Mesenchymal stem cell (in vitro differentiated cells and primary cell): ENCODE results near the gene SPDYE3.
"Not testable (repeated sequence)": the region's sequence is repeated elsewhere in the genome, so short reads cannot be mapped to it uniquely, and the experiment has no call there.

Experiments used
- DNase-seq: peaks from one replicate; pipeline ENCODE4 v3.0.0-alpha.2; 2013
- H2AFZ ChIP-seq: one replicate; pipeline ENCODE4 v1.6.1; 2013; ENCODE audit warnings: low read depth, mild to moderate bottlenecking, control low read depth, inconsistent platforms, low read length, moderate library complexity
- H2AK5ac ChIP-seq: 2 replicates; pipeline ENCODE4 v1.6.1; 2013; ENCODE audit warnings: low read length, moderate library complexity, mild to moderate bottlenecking, inconsistent platforms; ENCODE audit not compliant: severe bottlenecking
- H2BK120ac ChIP-seq: one replicate; pipeline ENCODE4 v1.6.1; 2013; ENCODE audit warnings: low read depth, mild to moderate bottlenecking, inconsistent platforms, low read length, moderate library complexity
- H2BK12ac ChIP-seq, 2 experiments: one replicate each; pipeline ENCODE4 v1.6.1; 2013; ENCODE audit warnings: inconsistent platforms in 2 of 2, low read length in 2 of 2, mild to moderate bottlenecking in 2 of 2, moderate library complexity in 2 of 2, control low read depth in 1 of 2
- H2BK15ac ChIP-seq: one replicate; pipeline ENCODE4 v1.6.1; 2013; ENCODE audit warnings: mild to moderate bottlenecking, low read depth, inconsistent platforms; ENCODE audit not compliant: poor library complexity, severe bottlenecking
- H2BK5ac ChIP-seq: 2 replicates; pipeline ENCODE4 v1.6.1; 2013; ENCODE audit warnings: low read depth, mild to moderate bottlenecking, low read length, control low read depth, inconsistent platforms; ENCODE audit not compliant: poor library complexity, severe bottlenecking
- H3K14ac ChIP-seq, 2 experiments: one replicate each; pipeline ENCODE4 v1.6.1; 2013; ENCODE audit warnings: inconsistent platforms in 2 of 2, low read length in 2 of 2, control low read depth in 1 of 2, mild to moderate bottlenecking in 1 of 2, moderate library complexity in 1 of 2
- H3K18ac ChIP-seq, 2 experiments: one replicate each; pipeline ENCODE4 v1.6.1; 2013; ENCODE audit warnings: inconsistent platforms in 2 of 2, low read length in 2 of 2, control low read depth in 1 of 2, low read depth in 1 of 2, mild to moderate bottlenecking in 1 of 2
- H3K23ac ChIP-seq, 2 experiments: one replicate each; pipeline ENCODE4 v1.6.1; 2013; ENCODE audit warnings: inconsistent platforms in 2 of 2, low read length in 2 of 2, mild to moderate bottlenecking in 2 of 2, moderate library complexity in 2 of 2, control low read depth in 1 of 2
- H3K27ac ChIP-seq: 2 replicates; pipeline ENCODE4 v1.5.1; 2013; ENCODE audit warnings: mild to moderate bottlenecking, moderate library complexity, low read length, control low read depth, inconsistent platforms; ENCODE audit not compliant: poor library complexity, severe bottlenecking
- H3K27me3 ChIP-seq, 2 experiments: 2 replicates each; pipeline versions ENCODE4 v1.6.1 to v1.7.0; 2013; ENCODE audit warnings: low read length in 2 of 2, mild to moderate bottlenecking in 2 of 2, moderate library complexity in 2 of 2, control low read depth in 1 of 2, inconsistent platforms in 1 of 2; ENCODE audit not compliant: control insufficient read depth in 1 of 2, insufficient read depth in 1 of 2
- H3K36me3 ChIP-seq, 2 experiments: 2 replicates each; pipeline versions ENCODE4 v1.6.1 to v1.7.0; 2013; ENCODE audit warnings: low read length in 2 of 2, control low read depth in 1 of 2, inconsistent platforms in 1 of 2, low read depth in 1 of 2, mild to moderate bottlenecking in 1 of 2; ENCODE audit not compliant: insufficient read depth in 2 of 2, control insufficient read depth in 1 of 2
- H3K4ac ChIP-seq, 2 experiments: one replicate each; pipeline ENCODE4 v1.6.1; 2013; ENCODE audit warnings: inconsistent platforms in 2 of 2, low read length in 2 of 2, mild to moderate bottlenecking in 2 of 2, moderate library complexity in 2 of 2, control low read depth in 1 of 2, low read depth in 1 of 2
- H3K4me1 ChIP-seq: 2 replicates; pipeline ENCODE4 v1.6.1; 2013; ENCODE audit warnings: low read depth, low read length, control low read depth; ENCODE audit not compliant: control insufficient read depth, insufficient read depth
- H3K4me2 ChIP-seq: 2 replicates; pipeline ENCODE4 v1.6.1; 2013; ENCODE audit warnings: low read length, mild to moderate bottlenecking, inconsistent platforms; ENCODE audit not compliant: poor library complexity, severe bottlenecking
- H3K4me3 ChIP-seq, 2 experiments: 2 replicates each; pipeline versions ENCODE4 v1.5.1 to v1.7.0; 2013; ENCODE audit warnings: low read length in 2 of 2, mild to moderate bottlenecking in 2 of 2, control low read depth in 1 of 2, low read depth in 1 of 2; ENCODE audit not compliant: insufficient read depth in 1 of 2
- H3K79me1 ChIP-seq: replicated peaks from 2 replicates; pipeline ENCODE4 v1.6.1; 2013; ENCODE audit warnings: mild to moderate bottlenecking, control low read depth, low read length, inconsistent platforms; ENCODE audit not compliant: poor library complexity, severe bottlenecking
- H3K9ac ChIP-seq: 2 replicates; pipeline ENCODE4 v1.7.0; 2013; ENCODE audit warnings: mild to moderate bottlenecking, low read length, moderate library complexity
- H3K9me3 ChIP-seq: 2 replicates; pipeline ENCODE4 v1.7.0; 2013; ENCODE audit warnings: mild to moderate bottlenecking, low read length; ENCODE audit not compliant: control insufficient read depth
- H4K8ac ChIP-seq: one replicate; pipeline ENCODE4 v1.6.1; 2013; ENCODE audit warnings: inconsistent platforms, mild to moderate bottlenecking, low read length, moderate library complexity
- H4K91ac ChIP-seq: one replicate; pipeline ENCODE4 v1.6.1; 2013; ENCODE audit warnings: mild to moderate bottlenecking, low read length, inconsistent platforms
- WGBS: methylation state at CpG from one replicate; pipeline ENCODE4 v1.1.7; 2013; ENCODE audit warnings: mixed read lengths; 5-methylcytosine and 5-hydroxymethylcytosine counted together

Gene SPDYE3

DNA sequence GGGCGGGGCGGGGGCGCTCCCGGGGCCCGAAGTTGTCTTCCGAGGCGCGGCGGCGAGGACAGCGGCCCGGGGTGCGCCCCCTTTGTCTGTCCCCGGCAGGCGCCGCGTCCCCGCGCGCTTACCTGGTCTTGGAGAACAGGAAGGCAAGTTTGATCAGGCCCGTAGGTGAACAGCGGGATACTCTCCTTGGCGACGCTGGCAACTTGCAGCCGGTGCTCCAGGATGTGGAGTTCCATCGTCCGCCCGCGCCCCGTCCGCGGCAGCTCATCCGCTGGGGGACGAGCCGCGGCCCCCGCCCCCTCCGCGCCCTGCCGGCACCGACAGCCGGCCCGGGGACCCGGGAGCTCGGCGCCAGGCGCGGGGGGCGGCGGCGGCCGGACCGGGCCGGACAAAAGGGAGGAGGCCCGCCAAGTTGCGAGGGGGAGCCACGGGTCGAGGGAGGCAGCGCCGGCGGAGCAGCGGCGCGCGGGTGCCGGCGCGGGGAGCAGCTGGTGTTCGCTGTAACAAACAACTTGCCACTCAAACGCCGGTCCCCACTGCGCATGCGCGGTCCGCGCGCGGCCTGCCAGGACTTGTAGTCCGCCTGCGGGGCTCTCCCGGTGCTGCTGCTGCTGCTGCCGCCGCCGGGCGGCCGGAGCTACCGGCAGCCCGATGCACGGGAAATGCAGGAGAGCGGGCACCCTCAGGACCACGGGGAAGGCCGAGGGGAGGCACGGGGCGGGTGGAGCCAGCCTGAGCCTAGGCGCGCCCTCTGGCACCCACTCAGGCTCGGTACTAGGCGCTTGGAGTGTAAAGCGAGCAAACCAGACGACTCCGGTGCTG is 35.6 kb upstream of the SPDYE3 start:
- under 1% methylated on average over 72 of the region's 101 CpGs for WGBS
- H3K18ac ChIP-seq = peak overlapping the region; percentile 62 to 88
- no peak overlapping the region for H2BK5ac ChIP-seq
- H3K4me3 ChIP-seq = peak overlapping the region; percentile 75 to 81
- peak overlapping the region; percentile 82 for H2AFZ ChIP-seq
- peak overlapping the region; percentile 76 for H3K9ac ChIP-seq
- H3K36me3 ChIP-seq = no peaks in the 10 kb centered on the region
- peaks cover 13% of the 10 kb centered on the region for H3K4me1 ChIP-seq
- no peak overlapping the region for H2AK5ac ChIP-seq
- H3K9me3 ChIP-seq = no peaks in the 10 kb centered on the region
- H3K4ac ChIP-seq = peak overlapping the region in 1 of 2 experiments; percentile 28
- no peak overlapping the region for H2BK120ac ChIP-seq
- H3K23ac ChIP-seq = no peak overlapping the region
- H3K14ac ChIP-seq = peak overlapping the region in 1 of 2 experiments; percentile 73
- H4K8ac ChIP-seq = peak overlapping the region; percentile 97
- no peak overlapping the region for H3K27ac ChIP-seq
- no peaks in the 10 kb centered on the region for H3K27me3 ChIP-seq
- peaks cover 5% of the 10 kb centered on the region for H3K79me1 ChIP-seq
- H4K91ac ChIP-seq = no peak overlapping the region
- peak; percentile 93 for DNase-seq
- H3K4me2 ChIP-seq = peak overlapping the region; percentile 97
- H2BK15ac ChIP-seq = peak overlapping the region; percentile 83
- no peak overlapping the region for H2BK12ac ChIP-seq

DNA sequence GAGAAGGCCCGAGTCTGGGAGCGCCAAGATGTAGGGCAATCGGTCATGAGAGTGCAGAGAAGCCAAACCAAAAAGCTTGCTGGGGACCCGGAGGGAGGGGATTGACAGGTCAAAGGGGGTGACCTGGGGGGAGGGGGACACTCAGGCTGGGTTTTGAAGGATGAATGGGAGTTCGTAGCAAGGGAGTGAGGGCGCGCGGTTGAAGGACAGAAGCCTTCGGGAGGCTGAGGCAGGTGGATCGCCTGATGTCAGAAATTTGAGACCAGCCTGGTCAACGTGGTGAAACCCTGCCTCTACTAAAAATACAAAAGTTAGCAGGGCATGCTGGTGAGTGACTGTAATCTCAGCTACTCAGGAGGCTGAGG is 35.0 kb upstream of the SPDYE3 start:
- not testable (repeated sequence) for H3K9me3 ChIP-seq
- 36% methylated on average over 9 of the region's 11 CpGs for WGBS

DNA sequence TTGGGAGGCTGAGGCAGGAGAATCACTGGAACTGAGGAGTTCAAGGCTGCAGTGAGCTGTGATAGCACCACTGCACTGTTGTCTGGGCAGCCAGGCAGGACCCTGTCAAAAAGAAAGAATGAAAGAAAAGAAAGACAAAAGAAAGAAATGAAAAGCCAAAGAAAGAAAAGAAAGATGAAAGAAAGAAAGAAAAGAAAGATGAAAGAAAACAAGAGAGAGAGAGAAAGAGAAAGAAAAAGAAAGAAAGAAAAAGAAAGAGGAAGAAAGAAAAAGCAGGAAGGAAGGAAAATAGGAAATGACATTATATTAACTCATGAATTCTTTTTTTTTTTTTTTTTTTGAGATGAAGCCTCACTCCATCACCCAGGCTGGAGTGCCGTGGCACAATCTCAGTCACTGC is 32.4 kb upstream of the SPDYE3 start:
- Histone ChIP-seq H3K79me1 (no peaks in the 10 kb centered on the region), H2BK120ac (no peak overlapping the region), H3K23ac (no peak overlapping the region), H2AFZ (no peak overlapping the region), H2AK5ac (no peak overlapping the region), H2BK15ac (no peak overlapping the region), H4K8ac (no peak overlapping the region), H2BK5ac (no peak overlapping the region), H3K4ac (no peak overlapping the region), H3K27me3 (no peaks in the 10 kb centered on the region), H3K36me3 (no peaks in the 10 kb centered on the region), H2BK12ac (no peak overlapping the region), H3K18ac (no peak overlapping the region), H4K91ac (no peak overlapping the region), H3K9ac (no peak overlapping the region), H3K4me2 (no peak overlapping the region), H3K14ac (no peak overlapping the region), H3K4me3 (no peak overlapping the region), H3K9me3 (no peaks in the 10 kb centered on the region), H3K27ac (no peak overlapping the region), H3K4me1 (peaks cover 7% of the 10 kb centered on the region)
- no peak for DNase-seq
- no CpG with 5 or more reads among the region's 1 CpG for WGBS

More for the DNA sequence above, 35.0 kb upstream of the SPDYE3 start:
- H3K4ac ChIP-seq = peak overlapping the region in 1 of 2 experiments; percentile 28
- not testable (repeated sequence) for H3K36me3 ChIP-seq, DNase-seq, H2BK12ac ChIP-seq, H3K79me1 ChIP-seq, H2BK15ac ChIP-seq, H2BK5ac ChIP-seq, H2BK120ac ChIP-seq, H2AK5ac ChIP-seq, H3K14ac ChIP-seq, H2AFZ ChIP-seq, H4K91ac ChIP-seq, H3K23ac ChIP-seq, H3K27me3 ChIP-seq, H3K27ac ChIP-seq
- peaks cover 13% of the 10 kb centered on the region for H3K4me1 ChIP-seq
- H3K18ac ChIP-seq = peak overlapping the region in 1 of 2 experiments; percentile 12
- peak overlapping the region; percentile 76 for H4K8ac ChIP-seq
- H3K4me3 ChIP-seq = peak overlapping the region; percentile 75 to 81
- peak overlapping the region; percentile 97 for H3K4me2 ChIP-seq
- peak overlapping the region; percentile 76 for H3K9ac ChIP-seq

DNA sequence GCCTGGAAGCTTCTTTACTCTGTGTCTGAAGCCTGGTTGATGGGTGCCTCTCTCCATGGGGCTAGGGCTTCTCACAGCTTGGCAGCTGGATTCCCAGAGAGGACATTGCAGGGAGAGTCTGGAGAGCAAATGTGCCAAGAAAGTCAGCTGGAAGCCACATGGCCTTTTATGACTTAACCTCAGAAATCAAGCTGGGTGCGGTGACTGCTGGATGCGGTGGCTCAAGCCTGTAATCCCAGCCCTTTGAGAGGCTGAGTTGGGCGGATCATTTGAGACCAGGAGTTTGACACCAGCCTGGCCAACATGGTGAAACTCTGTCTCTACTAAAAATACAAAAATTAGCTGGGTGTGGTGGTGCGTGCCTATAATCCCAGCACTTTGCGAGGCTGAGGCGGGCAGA is 31.4 kb upstream of the SPDYE3 start:
- H2AK5ac ChIP-seq, H3K27ac ChIP-seq, H2AFZ ChIP-seq, H3K79me1 ChIP-seq, H3K9me3 ChIP-seq, H2BK5ac ChIP-seq, H2BK15ac ChIP-seq, H2BK120ac ChIP-seq, H3K4me2 ChIP-seq, H3K23ac ChIP-seq, H3K4ac ChIP-seq, H3K14ac ChIP-seq, DNase-seq, H2BK12ac ChIP-seq, H3K9ac ChIP-seq, H4K8ac ChIP-seq, H3K4me3 ChIP-seq, H3K27me3 ChIP-seq, H3K36me3 ChIP-seq, H3K18ac ChIP-seq, H4K91ac ChIP-seq, H3K4me1 ChIP-seq: not testable (repeated sequence)
- 99% methylated on average over 4 of the region's 6 CpGs for WGBS
